Caco-2 (cell line): ENCODE data around the gene FBXO21. TPM values are rescaled to one million over a fixed set of nuclear protein-coding genes. Genes with fewer than 3 reads are reported as not detected.

Experiments used
- BruUV-seq: library from RNA; stranded (reverse); fragments of 400-500 nt; replicated peaks from 2 replicates; lab custom pipeline; 2021; lab: Mats Ljungman, UMichigan
- CTCF ChIA-PET: fragments of 300-600 bp; sonication (Branson Sonifier 250); formaldehyde crosslinking; loops from one replicate; lab custom pipeline; 2022; ENCODE audit warnings: antibody characterized with exemption; lab: Charles Lee
- POLR2A ChIA-PET: fragments of 300-600 bp; sonication (Branson Sonifier 250); formaldehyde crosslinking; loops from one replicate; lab custom pipeline; 2022; ENCODE audit warnings: antibody characterized with exemption; lab: Charles Lee
- DNase-seq, 2 experiments: peaks; one replicate each; pipeline versions ENCODE4 v3.0.0 to v3.0.0-alpha.2; 2020 to 2022
- H3K27me3 ChIP-seq: replicated peaks from 2 replicates; pipeline ENCODE4 v1.6.0; 2011; ENCODE audit warnings: low read length; ENCODE audit not compliant: control insufficient read depth, insufficient read depth
- H3K36me3 ChIP-seq: 2 replicates; pipeline ENCODE4 v1.5.1; 2011; ENCODE audit warnings: low read length; ENCODE audit not compliant: control insufficient read depth, insufficient read depth
- H3K4me1 ChIP-seq: fragments of 250-450 bp; sonication (Bioruptor Pico); 2 replicates; pipeline ENCODE4 v1.5.1; 2020; ENCODE audit warnings: mild to moderate bottlenecking
- H3K4me3 ChIP-seq: 2 replicates; pipeline ENCODE4 v1.5.1; 2011; ENCODE audit warnings: low read depth, mild to moderate bottlenecking, control low read depth, low read length
- H3K9me3 ChIP-seq: fragments of 250-450 bp; sonication (Bioruptor Pico); 2 replicates; pipeline ENCODE4 v1.5.1; 2020; ENCODE audit warnings: mild to moderate bottlenecking, moderate library complexity
- H3K27ac Mint-ChIP-seq: one replicate; pipeline ENCODE4 v1.8.0; 2022; ENCODE audit warnings: mixed read lengths; ENCODE audit not compliant: unreplicated experiment
- H3K27me3 Mint-ChIP-seq: one replicate; pipeline ENCODE4 v1.8.0; 2022; ENCODE audit warnings: mixed read lengths; ENCODE audit not compliant: insufficient read depth, unreplicated experiment
- H3K36me3 Mint-ChIP-seq: one replicate; pipeline ENCODE4 v1.8.0; 2022; ENCODE audit warnings: mild to moderate bottlenecking, mixed read lengths; ENCODE audit not compliant: insufficient read depth, unreplicated experiment
- H3K4me1 Mint-ChIP-seq: one replicate; pipeline ENCODE4 v1.8.0; 2022; ENCODE audit warnings: low read depth, mixed read lengths; ENCODE audit not compliant: unreplicated experiment
- H3K4me3 Mint-ChIP-seq: one replicate; pipeline ENCODE4 v1.8.0; 2022; ENCODE audit warnings: mild to moderate bottlenecking, moderate library complexity, mixed read lengths; ENCODE audit not compliant: unreplicated experiment
- H3K9me3 Mint-ChIP-seq: one replicate; pipeline ENCODE4 v1.8.0; 2022; ENCODE audit warnings: mixed read lengths; ENCODE audit not compliant: unreplicated experiment
- intact Hi-C: fragments of 100-400 bp; cut with micrococcal nuclease; formaldehyde crosslinking; loops from one replicate; pipeline ENCODE4 v1.10.0; 2022; ENCODE audit not compliant: unreplicated experiment
- total RNA-seq: library from RNA; stranded (reverse); gene quantifications from 2 replicates; pipeline ENCODE4 v1.2.3, GENCODE V29; 2022
- TF ChIP-seq, protein P1 (sequence below), 2 experiments: fragments of 200-600 bp in 1 of 2; IDR thresholded peaks; 1 replicate in 1 of 2; 2 replicates in 1 of 2; pipeline versions ENCODE4 v1.5.1 to v1.8.0; 2011 to 2022; ENCODE audit warnings: antibody characterized with exemption in 1 of 2, control low read depth in 1 of 2, inconsistent platforms in 1 of 2, low read depth in 1 of 2, low read length in 1 of 2, mild to moderate bottlenecking in 1 of 2, moderate library complexity in 1 of 2; ENCODE audit not compliant: insufficient read depth in 1 of 2, severe bottlenecking in 1 of 2, unreplicated experiment in 1 of 2

Gene FBXO21
- total RNA-seq, 1 experiment from 2014 or later = 44.5 TPM

DNA sequence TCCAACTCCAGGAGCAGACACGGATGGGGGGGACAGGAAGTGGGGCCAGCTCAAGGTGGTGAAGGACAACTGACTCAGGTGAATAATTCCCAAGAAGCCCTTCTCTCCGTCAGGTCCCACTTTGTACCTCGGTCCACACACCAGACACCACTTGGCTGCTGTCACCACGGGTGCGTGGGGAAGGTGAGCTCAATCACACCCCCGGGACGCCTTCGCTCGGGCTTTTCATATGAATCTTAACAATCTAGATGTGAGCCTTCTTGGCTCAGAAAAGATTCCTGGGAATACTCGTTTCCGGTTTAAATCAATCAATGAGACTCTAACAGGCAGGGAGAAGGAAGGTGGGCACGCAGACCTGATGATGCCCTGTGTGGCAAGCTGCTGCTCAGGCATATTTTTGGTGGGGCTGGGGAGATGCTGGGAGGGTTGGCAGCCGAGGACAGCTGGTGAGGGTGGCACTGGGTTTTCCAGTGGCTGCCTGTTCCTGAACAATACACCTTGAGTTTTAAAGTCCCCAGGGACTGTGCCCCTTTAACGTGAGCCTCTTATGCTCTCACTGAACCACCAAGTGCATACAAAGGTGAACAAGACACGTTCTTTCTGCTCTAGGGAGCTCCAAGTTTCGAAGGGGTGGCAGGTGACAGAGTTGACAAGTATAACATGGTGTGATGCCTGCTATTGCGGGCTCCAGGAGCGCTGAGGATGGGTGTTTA, 96.2 kb downstream of the FBXO21 start:
- ChIA-PET POLR2A (interaction anchor here (0.6 kb wide), 1 partner anchor 1161 kb away, joined by 5 read pairs; no protein-coding TSS in a partner anchor), CTCF (no interaction called here)
- peaks cover 6% of the 10 kb centered on the region for H3K27me3 Mint-ChIP-seq
- Histone ChIP-seq H3K4me1 (peaks cover 15% of the 10 kb centered on the region), H3K36me3 (no peaks in the 10 kb centered on the region), H3K27me3 (no peaks in the 10 kb centered on the region), H3K4me3 (no peak overlapping the region), H3K9me3 (0 out of 2 replicates have a peak, but pooled peaks cover 4% of the 10 kb centered on the region)
- H3K36me3 Mint-ChIP-seq = no peaks in the 10 kb centered on the region
- no peaks in the 10 kb centered on the region for H3K4me1 Mint-ChIP-seq
- H3K9me3 Mint-ChIP-seq = peaks cover 9% of the 10 kb centered on the region
- intact Hi-C loops = no loop called here
- DNase-seq = no peak
- no peak overlapping the region for H3K4me3 Mint-ChIP-seq
- H3K27ac Mint-ChIP-seq = no peak overlapping the region
- TF ChIP-seq, protein P1, sequence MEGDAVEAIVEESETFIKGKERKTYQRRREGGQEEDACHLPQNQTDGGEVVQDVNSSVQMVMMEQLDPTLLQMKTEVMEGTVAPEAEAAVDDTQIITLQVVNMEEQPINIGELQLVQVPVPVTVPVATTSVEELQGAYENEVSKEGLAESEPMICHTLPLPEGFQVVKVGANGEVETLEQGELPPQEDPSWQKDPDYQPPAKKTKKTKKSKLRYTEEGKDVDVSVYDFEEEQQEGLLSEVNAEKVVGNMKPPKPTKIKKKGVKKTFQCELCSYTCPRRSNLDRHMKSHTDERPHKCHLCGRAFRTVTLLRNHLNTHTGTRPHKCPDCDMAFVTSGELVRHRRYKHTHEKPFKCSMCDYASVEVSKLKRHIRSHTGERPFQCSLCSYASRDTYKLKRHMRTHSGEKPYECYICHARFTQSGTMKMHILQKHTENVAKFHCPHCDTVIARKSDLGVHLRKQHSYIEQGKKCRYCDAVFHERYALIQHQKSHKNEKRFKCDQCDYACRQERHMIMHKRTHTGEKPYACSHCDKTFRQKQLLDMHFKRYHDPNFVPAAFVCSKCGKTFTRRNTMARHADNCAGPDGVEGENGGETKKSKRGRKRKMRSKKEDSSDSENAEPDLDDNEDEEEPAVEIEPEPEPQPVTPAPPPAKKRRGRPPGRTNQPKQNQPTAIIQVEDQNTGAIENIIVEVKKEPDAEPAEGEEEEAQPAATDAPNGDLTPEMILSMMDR (IDR thresholded peaks at IDR 0.05; ENCODE audit: insufficient read depth in 1 of 2, low read depth in 1 of 2, low read length in 1 of 2, severe bottlenecking in 1 of 2, unreplicated experiment in 1 of 2) = no peak
- BruUV-seq = no TSS peak

DNA sequence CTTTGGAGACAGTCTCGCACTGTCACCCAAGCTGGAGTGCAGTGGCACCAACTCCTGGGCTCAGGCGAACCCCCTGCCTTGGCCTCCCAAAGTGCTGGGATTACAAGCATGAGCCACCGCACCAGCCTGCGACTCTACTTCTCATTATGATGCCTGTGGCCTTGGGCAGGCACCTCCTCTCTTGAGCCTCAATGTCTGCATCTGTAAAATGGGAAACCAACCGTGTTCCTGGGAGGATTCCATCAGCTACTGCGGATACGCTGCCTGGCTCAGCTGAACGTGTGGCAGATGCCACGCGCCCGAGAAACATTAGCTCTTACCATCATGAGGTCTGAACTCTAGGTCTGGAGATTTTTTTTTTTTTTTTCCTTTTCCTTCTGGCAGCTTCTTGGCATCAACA, 96.8 kb downstream of the FBXO21 start:
- Mint-ChIP-seq H3K36me3 (no peaks in the 10 kb centered on the region), H3K27ac (no peak overlapping the region), H3K9me3 (peaks cover 12% of the 10 kb centered on the region), H3K27me3 (peaks cover 6% of the 10 kb centered on the region), H3K4me1 (no peaks in the 10 kb centered on the region), H3K4me3 (no peak overlapping the region)
- H3K4me3 ChIP-seq = no peak overlapping the region
- TF ChIP-seq, protein P1 (IDR thresholded peaks at IDR 0.05; ENCODE audit: insufficient read depth in 1 of 2, low read depth in 1 of 2, low read length in 1 of 2, severe bottlenecking in 1 of 2, unreplicated experiment in 1 of 2) = no peak
- H3K27me3 ChIP-seq = no peaks in the 10 kb centered on the region
- intact Hi-C loops = no loop called here
- BruUV-seq = no TSS peak
- H3K4me1 ChIP-seq = peaks cover 12% of the 10 kb centered on the region
- POLR2A ChIA-PET = no interaction called here
- 0 out of 2 replicates have a peak, but pooled peaks cover 4% of the 10 kb centered on the region for H3K9me3 ChIP-seq
- H3K36me3 ChIP-seq = no peaks in the 10 kb centered on the region
- DNase-seq = no peak
- CTCF ChIA-PET = interaction anchor here (0.6 kb wide), 1 partner anchor 10 kb away, joined by 4 read pairs; no protein-coding TSS in a partner anchor

DNA sequence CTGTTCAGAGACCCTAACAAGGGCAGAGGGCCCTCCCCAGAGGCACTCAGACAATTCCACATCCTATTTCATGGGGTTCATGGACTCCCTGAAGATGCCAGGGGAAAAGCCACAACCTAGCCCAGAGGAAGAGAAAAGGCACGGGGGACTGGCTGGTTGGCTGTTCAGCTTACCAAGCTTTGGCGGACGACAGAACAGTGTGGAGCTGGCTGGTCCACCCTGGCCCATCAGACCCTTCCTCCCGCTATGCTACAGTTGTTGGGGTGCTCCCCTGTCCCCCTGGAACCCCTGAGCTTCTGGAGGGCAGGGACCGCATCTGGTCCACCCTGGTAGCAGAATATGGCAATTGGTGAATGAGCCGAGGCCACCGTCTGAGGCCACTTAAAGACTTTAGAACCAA, 97.4 kb downstream of the FBXO21 start:
- H3K9me3 Mint-ChIP-seq = peaks cover 12% of the 10 kb centered on the region
- H3K4me3 Mint-ChIP-seq = no peak overlapping the region
- POLR2A ChIA-PET = no interaction called here
- H3K27me3 Mint-ChIP-seq = peaks cover 4% of the 10 kb centered on the region
- H3K4me1 ChIP-seq = peaks cover 9% of the 10 kb centered on the region
- TF ChIP-seq, protein P1 (IDR thresholded peaks at IDR 0.05; ENCODE audit: insufficient read depth in 1 of 2, low read depth in 1 of 2, low read length in 1 of 2, severe bottlenecking in 1 of 2, unreplicated experiment in 1 of 2) = no peak
- no TSS peak for BruUV-seq
- no peaks in the 10 kb centered on the region for H3K36me3 ChIP-seq
- no peaks in the 10 kb centered on the region for H3K36me3 Mint-ChIP-seq
- H3K27ac Mint-ChIP-seq = no peak overlapping the region
- H3K9me3 ChIP-seq = 0 out of 2 replicates have a peak, but pooled peaks cover 4% of the 10 kb centered on the region
- H3K4me3 ChIP-seq = no peak overlapping the region
- intact Hi-C loops = no loop called here
- no peaks in the 10 kb centered on the region for H3K27me3 ChIP-seq
- CTCF ChIA-PET = interaction anchor here (0.6 kb wide), 1 partner anchor 9 kb away, joined by 4 read pairs; no protein-coding TSS in a partner anchor
- DNase-seq = no peak
- no peaks in the 10 kb centered on the region for H3K4me1 Mint-ChIP-seq
